Measurements from ENCODE around the gene DCTN4.

DNA sequence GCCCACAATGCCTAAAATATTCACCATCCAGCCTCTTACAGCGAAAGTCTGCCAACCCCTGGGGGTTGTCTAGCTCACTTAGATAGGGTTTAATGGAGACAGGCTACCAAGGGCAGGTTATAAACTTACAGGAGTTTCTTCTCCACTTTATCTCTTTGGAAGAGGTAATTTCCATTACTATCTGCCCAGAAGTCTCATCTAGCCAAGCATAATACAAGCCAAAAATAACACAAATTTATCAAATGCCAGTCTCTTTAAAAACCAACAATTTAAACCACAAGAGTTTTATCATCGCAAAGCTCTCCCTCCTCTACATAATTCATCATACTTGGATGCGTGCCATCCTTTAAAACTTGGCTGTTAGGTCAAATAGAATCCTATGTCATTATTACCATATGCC, 64.2 kb downstream of the DCTN4 start:
- TF ChIP-seq, protein P1, sequence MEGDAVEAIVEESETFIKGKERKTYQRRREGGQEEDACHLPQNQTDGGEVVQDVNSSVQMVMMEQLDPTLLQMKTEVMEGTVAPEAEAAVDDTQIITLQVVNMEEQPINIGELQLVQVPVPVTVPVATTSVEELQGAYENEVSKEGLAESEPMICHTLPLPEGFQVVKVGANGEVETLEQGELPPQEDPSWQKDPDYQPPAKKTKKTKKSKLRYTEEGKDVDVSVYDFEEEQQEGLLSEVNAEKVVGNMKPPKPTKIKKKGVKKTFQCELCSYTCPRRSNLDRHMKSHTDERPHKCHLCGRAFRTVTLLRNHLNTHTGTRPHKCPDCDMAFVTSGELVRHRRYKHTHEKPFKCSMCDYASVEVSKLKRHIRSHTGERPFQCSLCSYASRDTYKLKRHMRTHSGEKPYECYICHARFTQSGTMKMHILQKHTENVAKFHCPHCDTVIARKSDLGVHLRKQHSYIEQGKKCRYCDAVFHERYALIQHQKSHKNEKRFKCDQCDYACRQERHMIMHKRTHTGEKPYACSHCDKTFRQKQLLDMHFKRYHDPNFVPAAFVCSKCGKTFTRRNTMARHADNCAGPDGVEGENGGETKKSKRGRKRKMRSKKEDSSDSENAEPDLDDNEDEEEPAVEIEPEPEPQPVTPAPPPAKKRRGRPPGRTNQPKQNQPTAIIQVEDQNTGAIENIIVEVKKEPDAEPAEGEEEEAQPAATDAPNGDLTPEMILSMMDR (IDR thresholded peaks at IDR 0.05; ENCODE audit: insufficient read depth, low read length, poor library complexity, severe bottlenecking), result no peak
- TF ChIP-seq EZH2phosphoT487 (conservative IDR thresholded peaks at IDR 0.05; ENCODE audit: low read length), result no peak

All from SU-DHL-6 (cell line).